Measurements from ENCODE around the gene RNF220. TPM values are rescaled to one million over a fixed set of nuclear protein-coding genes. Genes with fewer than 3 reads are reported as not detected.
A peak's percentile ranks its signal among the peaks of the same experiment; 100 is the strongest.

RNF220 gene
- total RNA-seq, 3 donors from 2014 or later, result 130 to 140 (median 139) TPM

DNA sequence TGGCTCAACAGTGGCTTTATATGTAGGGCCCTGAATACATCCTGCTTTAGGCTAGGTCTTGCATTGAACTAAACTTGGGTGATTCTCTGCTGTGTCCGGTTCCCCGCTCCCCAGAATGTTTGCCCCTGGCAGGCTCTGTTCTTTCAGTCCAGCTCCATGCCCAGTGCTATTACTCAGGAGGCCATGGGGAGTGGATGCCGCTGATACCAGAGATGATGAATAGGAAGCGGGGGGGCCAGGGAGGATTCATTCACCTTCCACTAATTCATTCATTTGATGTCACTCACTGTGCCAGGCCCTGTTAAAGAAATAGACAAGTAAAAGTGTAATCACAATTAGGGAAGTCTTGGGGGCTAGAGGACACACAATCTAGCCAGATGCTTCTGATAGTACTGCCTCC lies 185.4 kb downstream of the RNF220 start:
- H3K4me3 Mint-ChIP-seq, result no peak overlapping the region
- DNase-seq (no peak), ATAC-seq (no peak)

DNA sequence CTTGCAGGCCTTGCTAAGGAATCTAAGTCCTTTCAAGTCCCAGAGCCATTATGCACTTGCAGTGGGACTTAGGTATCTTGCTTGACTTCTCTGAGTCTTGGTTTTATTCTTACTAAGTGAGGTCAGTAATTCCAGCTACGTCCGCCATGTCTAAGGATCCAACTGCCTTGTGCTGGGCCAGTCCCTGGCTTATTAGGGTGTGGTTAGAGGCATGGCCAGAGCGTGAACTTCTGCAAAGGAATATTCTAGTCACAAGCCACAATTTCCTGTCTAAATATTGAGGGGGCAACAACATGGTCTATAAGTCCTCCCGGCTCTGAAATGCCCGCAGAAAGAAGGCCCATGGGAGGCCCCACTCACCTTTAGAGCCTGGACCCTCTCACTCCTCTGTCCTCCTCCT lies 186.3 kb downstream of the RNF220 start:
- H3K9me3 Mint-ChIP-seq, result no peaks in the 10 kb centered on the region
- no peak for ATAC-seq

More for the DNA sequence above, 185.4 kb downstream of the RNF220 start:
- Mint-ChIP-seq H3K4me1 (ENCODE audit: low read depth) (no peaks in the 10 kb centered on the region), H3K36me3 (ENCODE audit: insufficient read depth) (no peaks in the 10 kb centered on the region), H3K9me3 (no peaks in the 10 kb centered on the region), H3K27me3 (ENCODE audit: low read depth) (peaks cover 5% of the 10 kb centered on the region)

DNA sequence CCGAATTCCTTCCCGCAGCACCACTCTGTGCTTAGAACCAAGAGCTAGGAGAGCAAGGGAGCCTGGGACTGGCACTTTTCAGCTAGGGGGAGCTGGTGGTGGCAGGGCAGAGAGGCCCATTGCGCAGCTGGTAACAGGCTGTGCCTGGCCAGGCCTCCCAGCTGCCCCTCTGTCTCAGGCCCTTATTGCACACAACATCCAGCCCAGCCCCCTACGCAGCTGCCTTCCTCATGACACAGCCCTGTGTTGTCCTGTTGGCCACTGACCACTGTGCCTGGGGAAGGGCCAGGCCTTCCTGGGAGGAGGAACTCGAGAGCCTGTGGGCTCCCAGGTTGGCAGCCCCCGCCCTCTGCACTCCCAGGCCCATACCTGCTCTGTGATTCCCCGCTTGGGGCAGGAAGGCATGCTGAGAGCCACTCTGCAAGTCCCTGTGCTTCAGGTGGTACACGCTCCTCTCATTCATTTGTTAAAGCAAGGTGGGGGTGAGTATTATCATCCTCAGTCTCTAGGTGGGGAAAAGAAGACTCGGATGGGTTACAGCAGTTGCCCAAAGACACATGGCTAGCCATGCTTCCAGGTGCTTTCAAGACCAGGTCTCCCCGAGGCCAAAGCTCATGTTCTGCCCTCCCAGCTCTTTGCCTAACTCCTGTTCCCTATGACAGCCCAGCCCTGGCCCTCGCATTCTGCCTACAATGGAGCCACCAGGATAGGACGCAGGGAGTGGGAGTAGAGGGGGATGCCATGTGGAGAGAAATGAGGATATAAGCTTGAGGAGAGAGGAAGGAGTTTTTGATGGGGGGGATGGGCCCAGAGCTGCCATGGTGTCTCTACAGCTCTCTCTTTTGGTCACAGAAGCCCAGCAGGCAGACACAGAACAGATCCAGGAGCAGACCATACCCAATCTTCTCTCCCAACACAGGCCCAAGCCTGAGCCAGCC lies 187.4 kb downstream of the RNF220 start:
- no peak for DNase-seq
- ATAC-seq, result no peak
- Mint-ChIP-seq H3K36me3 (ENCODE audit: insufficient read depth) (no peaks in the 10 kb centered on the region), H3K27me3 (ENCODE audit: low read depth) (peaks cover 6% of the 10 kb centered on the region), H3K4me3 (no peak overlapping the region), H3K4me1 (ENCODE audit: low read depth) (no peaks in the 10 kb centered on the region), H3K9me3 (no peaks in the 10 kb centered on the region)

More for the DNA sequence above, 186.3 kb downstream of the RNF220 start:
- Mint-ChIP-seq H3K27me3 (ENCODE audit: low read depth) (peaks cover 7% of the 10 kb centered on the region), H3K4me3 (no peak overlapping the region), H3K4me1 (ENCODE audit: low read depth) (no peaks in the 10 kb centered on the region), H3K36me3 (ENCODE audit: insufficient read depth) (no peaks in the 10 kb centered on the region)
- DNase-seq, result no peak

DNA sequence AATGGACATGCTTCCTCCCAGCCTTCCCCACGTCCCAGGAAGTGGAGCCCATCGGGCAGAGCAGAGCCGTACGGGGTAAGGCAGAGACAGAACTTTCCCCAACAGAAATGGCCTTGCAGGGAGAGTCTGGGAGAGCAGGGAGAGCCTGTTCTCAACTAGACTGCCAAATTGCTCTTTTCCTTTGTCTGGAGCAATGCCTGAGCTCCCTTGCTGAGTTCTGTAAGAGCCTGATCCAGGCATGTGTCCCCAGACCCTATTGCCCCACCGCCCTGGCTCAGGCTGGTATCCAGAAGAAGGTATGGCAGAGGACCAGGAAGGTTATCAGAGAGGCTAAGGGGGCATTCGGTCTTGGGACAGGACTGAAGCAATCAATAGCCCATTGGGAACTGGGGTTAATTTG lies 189.3 kb downstream of the RNF220 start:
- DNase-seq (no peak), ATAC-seq (no peak)
- no peak overlapping the region for H3K4me3 Mint-ChIP-seq
- H3K36me3 Mint-ChIP-seq (ENCODE audit: insufficient read depth), result no peaks in the 10 kb centered on the region
- no peaks in the 10 kb centered on the region for H3K4me1 Mint-ChIP-seq (ENCODE audit: low read depth)
- H3K9me3 Mint-ChIP-seq, result no peaks in the 10 kb centered on the region
- peaks cover 4% of the 10 kb centered on the region for H3K27me3 Mint-ChIP-seq (ENCODE audit: low read depth)

DNA sequence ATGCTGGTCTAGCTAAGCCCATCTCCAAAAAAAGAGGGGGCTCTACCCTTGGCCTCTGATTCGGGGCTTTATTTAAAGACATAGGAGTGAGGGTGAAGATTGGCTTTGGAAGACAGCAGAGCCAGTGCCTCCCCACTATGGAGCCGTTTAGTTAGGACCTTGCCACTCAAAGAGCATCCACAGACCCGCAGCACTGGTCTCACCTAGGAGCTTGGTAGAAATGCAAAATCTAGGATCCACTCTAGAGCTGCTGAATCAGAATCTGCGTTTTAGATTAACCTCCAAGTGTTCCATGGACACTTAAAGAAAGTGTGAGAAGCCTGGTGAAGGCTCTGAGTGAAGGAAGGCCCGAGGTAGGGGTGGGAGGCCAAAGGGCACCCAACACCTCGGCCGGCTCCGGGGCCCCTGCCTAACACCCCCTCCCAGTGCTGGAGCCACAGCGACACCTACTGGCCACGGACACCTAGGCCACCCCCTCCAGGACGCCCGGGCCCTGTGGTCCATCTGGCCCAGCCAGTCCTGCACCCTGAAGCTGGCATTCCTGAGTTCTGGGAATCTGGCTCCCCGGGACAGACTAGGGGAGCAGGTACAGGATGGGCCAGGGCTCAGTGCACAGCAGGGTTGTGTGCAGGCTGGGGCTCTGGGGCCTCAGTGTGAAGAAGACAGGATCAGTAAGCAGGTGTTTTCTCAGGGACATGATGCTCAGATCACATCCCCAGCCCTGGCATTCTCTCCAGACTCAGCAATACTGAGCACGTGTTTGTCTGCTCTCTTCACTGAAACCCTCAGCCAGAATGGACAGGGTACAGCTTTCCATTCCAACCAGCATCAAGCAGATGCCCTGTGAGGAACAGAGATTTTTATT lies 190.0 kb downstream of the RNF220 start:
- H3K9me3 Mint-ChIP-seq, result no peaks in the 10 kb centered on the region
- peaks cover 4% of the 10 kb centered on the region for H3K27me3 Mint-ChIP-seq (ENCODE audit: low read depth)
- DNase-seq, result peak; percentile 74
- no peaks in the 10 kb centered on the region for H3K4me1 Mint-ChIP-seq (ENCODE audit: low read depth)
- H3K36me3 Mint-ChIP-seq (ENCODE audit: insufficient read depth), result no peaks in the 10 kb centered on the region
- peak; percentile 95 for ATAC-seq
- H3K4me3 Mint-ChIP-seq, result no peak overlapping the region

DNA sequence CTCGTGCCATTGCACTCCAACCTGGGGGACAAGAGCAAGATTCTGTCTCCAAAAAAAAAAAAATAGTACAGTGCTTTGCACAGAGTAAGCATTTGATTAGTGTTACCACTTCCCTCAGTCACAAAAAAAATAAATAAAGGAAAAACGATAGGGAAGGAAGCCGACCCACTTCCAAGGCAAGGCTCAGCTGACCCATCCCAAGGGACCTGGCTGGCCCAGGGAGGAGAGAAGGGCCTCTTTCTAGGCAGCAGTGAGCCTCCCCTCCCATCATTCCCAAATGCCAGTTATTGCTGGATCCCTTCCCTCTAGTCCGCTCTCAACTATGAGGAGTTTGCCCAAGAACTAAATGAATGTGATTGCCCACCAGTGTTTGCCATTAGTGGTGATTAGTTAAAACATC lies 191.5 kb downstream of the RNF220 start:
- Mint-ChIP-seq H3K4me1 (ENCODE audit: low read depth) (no peaks in the 10 kb centered on the region), H3K36me3 (ENCODE audit: insufficient read depth) (no peaks in the 10 kb centered on the region)

DNA sequence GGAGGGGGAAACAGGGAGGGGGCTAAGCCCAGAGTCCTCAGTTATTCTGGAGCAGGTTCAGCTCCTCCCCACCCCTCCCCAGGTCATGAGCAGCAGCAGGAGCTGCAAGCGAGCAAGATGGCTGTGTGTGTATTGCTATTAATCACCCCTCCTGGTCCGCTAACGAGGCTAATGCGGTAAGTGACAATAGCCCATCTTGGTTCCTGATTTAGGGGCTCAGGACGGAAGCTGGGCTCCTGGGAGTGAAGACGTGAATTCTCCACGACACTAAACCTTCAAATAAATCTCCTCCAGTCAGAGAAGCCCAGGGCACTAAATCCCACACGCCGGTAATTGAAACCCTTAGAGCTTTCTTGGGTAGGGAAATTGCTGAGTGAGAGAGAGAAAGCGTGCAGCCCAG lies 193.1 kb downstream of the RNF220 start:
- no peaks in the 10 kb centered on the region for H3K4me1 Mint-ChIP-seq (ENCODE audit: low read depth)
- H3K27me3 Mint-ChIP-seq (ENCODE audit: low read depth), result peaks cover 4% of the 10 kb centered on the region
- no peak for DNase-seq
- H3K9me3 Mint-ChIP-seq, result no peaks in the 10 kb centered on the region
- no peak overlapping the region for H3K4me3 Mint-ChIP-seq
- ATAC-seq, result no peak
- no peaks in the 10 kb centered on the region for H3K36me3 Mint-ChIP-seq (ENCODE audit: insufficient read depth)

More for the DNA sequence above, 191.5 kb downstream of the RNF220 start:
- H3K27me3 Mint-ChIP-seq (ENCODE audit: low read depth), result peaks cover 4% of the 10 kb centered on the region
- ATAC-seq (no peak), DNase-seq (no peak)
- no peaks in the 10 kb centered on the region for H3K9me3 Mint-ChIP-seq
- H3K4me3 Mint-ChIP-seq, result no peak overlapping the region

DNA sequence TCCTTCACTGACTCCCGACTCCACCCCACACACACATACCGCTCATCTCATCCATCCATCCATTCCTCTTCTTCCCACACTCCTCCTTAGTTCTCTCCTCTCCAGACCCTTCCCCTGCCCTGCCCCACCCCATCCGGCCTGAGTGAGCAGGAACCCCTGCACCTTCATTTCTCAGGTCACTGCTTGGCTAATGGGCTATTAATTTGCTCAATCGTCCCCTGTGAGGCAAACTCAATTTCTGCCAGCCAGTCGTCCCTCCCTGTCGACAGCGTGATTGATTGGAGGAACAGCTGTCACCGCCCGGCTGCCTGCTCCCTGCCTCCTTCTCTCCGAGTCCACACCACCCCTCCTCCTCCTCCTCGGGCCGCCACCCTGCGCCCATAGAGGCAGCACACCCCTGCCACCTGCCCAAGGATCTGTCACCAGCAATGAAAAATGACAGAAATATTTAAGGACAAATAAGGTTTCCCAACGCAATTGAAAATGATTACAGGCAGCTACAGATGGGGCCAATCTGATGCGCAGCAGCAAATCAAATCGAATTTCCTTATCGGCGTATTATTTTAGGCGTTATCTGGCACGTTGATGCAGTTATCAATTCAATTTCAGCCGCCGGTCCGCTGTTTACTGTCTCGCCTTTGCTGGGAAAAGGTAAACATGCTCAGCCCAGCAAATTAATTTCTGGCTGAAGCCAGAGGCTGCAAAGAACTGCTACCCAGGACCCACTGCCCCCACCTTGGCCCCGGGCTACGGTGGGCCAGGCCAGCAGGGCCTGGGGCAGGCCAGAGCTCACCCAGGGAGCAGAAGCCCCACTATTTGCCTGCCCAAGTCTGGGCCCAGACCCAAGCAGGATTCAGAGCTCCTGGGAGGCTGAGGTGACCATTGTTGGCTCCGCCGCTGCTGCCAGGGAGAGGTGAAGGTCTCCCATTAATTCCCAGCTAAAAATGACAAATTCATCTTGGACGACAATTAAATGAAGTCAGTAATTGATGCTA lies 197.9 kb downstream of the RNF220 start:
- no peaks in the 10 kb centered on the region for H3K27me3 Mint-ChIP-seq (ENCODE audit: low read depth)
- no peak overlapping the region for H3K4me3 Mint-ChIP-seq
- no peaks in the 10 kb centered on the region for H3K9me3 Mint-ChIP-seq
- H3K36me3 Mint-ChIP-seq (ENCODE audit: insufficient read depth), result no peaks in the 10 kb centered on the region
- ATAC-seq (no peak), DNase-seq (no peak)
- H3K4me1 Mint-ChIP-seq (ENCODE audit: low read depth), result no peaks in the 10 kb centered on the region

DNA sequence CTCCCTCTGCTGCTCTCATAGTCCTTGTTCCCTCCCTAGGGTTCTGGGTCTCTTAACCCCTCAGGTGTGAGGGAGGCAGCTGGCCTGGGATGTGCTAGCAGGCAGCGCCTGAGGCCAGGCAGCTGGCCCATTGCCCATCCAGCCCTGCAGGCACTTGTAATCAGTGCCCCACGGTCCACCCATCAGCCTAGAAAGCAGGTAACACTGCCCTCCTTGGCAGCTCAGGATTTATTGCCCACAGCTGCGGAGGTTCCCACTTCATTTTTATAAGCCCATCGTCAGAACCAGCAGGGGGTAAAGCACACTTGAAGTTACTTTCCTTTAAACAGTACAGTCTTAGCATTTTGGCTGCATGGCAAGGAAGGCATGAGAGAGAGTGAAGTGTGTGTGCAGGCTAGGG lies 198.7 kb downstream of the RNF220 start:
- Mint-ChIP-seq H3K4me3 (no peak overlapping the region), H3K36me3 (ENCODE audit: insufficient read depth) (no peaks in the 10 kb centered on the region), H3K9me3 (no peaks in the 10 kb centered on the region), H3K4me1 (ENCODE audit: low read depth) (no peaks in the 10 kb centered on the region), H3K27me3 (ENCODE audit: low read depth) (peaks cover 7% of the 10 kb centered on the region)
- ATAC-seq (no peak), DNase-seq (no peak)

DNA sequence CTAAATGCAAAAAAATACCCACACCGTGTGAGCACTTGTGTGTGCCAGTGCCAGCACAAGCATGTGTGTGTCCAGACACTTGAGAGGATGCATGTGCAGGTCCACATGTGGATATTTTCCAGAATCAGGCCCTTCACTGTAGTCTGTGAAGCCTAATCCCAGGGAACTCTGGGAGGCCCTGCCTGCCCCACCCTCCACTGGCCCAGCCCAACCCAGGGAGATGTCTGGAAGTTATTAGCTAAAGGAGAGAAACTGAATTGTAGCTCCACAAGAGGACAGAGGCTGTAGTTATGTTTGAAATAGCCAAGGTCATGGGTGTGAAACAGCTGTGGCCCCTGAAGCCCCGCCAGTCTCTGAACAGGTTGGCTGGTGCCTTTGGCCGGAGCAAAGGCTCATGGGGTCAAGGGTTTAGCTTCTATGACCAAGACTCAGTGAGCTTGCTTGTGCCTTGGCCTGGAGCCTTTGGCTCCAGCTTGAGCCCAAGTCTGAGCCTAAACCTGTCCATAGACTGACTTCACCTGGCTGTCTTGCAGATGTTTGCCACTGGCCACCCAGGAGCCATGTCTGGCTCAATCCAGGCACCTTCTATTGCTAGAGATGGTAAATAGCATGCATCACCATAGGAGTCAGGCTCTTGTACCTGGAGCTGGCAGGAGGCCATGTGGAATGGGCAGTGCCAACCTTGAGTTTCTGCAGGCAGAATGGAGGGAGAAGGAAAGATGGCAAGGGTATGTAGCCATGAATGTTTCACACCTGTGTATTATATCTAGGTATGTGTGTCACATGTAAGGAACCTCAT lies 199.3 kb downstream of the RNF220 start:
- no peaks in the 10 kb centered on the region for H3K4me1 Mint-ChIP-seq (ENCODE audit: low read depth)
- DNase-seq, result no peak
- H3K27me3 Mint-ChIP-seq (ENCODE audit: low read depth), result peaks cover 9% of the 10 kb centered on the region
- H3K36me3 Mint-ChIP-seq (ENCODE audit: insufficient read depth), result no peaks in the 10 kb centered on the region
- no peak for ATAC-seq
- H3K4me3 Mint-ChIP-seq, result no peak overlapping the region
- H3K9me3 Mint-ChIP-seq, result no peaks in the 10 kb centered on the region

DNA sequence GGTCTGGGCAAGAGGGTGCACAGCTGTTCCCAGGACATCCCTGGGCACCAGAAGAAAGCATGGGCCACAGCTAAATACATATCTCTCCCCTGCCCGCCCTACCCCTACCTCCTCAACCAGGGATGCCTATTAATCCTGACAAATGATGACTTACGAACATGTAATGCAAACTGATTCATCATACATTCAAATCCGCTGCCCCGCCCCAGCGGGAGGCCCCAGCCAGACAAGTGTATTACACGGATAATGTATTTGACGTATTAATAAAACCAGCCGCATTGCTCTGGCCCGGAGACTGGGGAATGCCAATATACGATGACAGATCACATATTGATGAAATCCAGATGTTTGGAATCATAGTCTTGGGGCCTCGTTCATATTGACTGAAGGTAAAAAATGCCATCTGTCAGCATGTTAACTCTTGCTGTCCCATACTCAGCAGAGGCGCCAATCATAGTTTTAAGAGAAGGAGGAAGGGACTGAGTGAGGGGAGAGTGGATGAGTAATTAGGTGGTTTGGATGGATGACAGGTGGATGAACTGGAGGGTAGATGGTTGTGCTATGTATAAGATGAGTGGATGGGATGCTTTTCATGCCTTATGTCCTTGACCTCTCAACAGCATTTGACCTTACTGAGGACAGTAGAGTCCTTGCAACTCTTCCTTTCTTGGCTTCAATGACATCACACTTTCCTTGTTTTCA lies 201.0 kb downstream of the RNF220 start:
- ATAC-seq (no peak), DNase-seq (no peak)
- no peaks in the 10 kb centered on the region for H3K4me1 Mint-ChIP-seq (ENCODE audit: low read depth)
- H3K9me3 Mint-ChIP-seq, result no peaks in the 10 kb centered on the region
- H3K4me3 Mint-ChIP-seq, result no peak overlapping the region
- H3K36me3 Mint-ChIP-seq (ENCODE audit: insufficient read depth), result no peaks in the 10 kb centered on the region
- peaks cover 9% of the 10 kb centered on the region for H3K27me3 Mint-ChIP-seq (ENCODE audit: low read depth)

DNA sequence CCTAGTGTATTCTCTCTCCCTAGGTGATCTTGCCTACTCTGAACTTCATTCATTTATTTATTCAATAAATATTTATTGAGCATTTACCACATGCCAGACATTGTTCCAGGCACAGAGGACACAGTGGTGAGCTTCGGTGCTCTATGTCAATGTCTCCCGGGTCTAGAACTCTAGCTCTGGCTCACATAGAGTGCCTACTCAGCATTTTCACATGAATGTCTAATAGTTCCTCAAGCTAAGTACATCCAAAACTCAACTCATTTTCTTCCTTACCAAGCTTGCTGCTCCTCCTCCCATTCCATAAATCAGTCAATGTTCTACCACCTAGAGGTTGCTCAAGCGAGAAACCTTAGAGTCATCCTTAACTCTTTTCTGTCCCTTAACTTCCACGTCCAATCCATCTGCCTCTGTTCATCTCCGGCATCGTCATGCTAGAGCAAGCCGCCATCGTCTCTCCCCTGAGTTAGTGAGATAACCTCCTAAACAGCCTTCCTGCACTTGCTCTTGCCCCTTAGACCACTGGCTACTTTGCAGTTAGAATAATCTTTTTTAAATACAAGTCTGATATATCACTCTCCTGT lies 201.7 kb downstream of the RNF220 start:
- H3K36me3 Mint-ChIP-seq (ENCODE audit: insufficient read depth), result no peaks in the 10 kb centered on the region
- ATAC-seq, result no peak
- no peak overlapping the region for H3K4me3 Mint-ChIP-seq
- no peak for DNase-seq
- peaks cover 9% of the 10 kb centered on the region for H3K27me3 Mint-ChIP-seq (ENCODE audit: low read depth)
- H3K4me1 Mint-ChIP-seq (ENCODE audit: low read depth), result no peaks in the 10 kb centered on the region
- no peaks in the 10 kb centered on the region for H3K9me3 Mint-ChIP-seq
